Measurements from ENCODE around the gene PSMA6.
"Not testable (repeated sequence)": the region's sequence is repeated elsewhere in the genome, so short reads cannot be mapped to it uniquely, and the experiment has no call there.

Gene PSMA6

DNA sequence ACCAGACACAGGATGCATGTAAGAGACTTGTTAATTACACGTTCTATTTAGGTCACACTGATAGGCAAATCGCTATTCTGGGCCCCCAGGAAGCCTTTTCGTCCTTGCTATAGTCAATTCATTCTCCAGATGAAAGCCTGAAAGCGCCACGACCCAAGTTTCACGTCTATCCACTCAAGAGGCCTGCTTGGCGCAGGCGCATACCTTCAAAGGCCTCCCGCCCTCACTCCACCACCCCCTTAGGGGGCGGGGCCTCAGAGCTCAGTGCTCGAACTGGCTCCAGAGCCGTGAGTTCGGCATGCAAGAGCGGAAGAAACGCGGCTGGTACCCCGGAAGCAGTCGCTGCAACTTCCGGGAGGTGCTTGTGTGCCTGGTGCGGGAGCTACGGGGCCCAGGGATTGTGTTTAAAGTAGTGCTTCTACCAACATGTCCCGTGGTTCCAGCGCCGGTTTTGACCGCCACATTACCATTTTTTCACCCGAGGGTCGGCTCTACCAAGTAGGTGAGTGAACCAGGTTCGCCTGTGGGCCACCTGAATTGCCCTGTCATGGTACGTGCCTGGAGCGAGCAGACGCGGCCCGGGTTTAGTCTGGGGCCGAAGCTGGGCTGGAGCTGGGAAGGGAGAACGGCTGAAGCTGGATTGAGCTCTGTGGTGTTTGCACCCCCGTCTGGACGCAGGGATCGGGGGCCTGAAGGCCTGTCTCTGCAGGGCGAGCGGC is at the start of gene PSMA6:
TSS of gene PSMA6 (plus strand) at position 332 of the 719 bp plus-strand sequence. CDS start at position 427, 95 bp downstream.
- peak; percentile 99 for DNase-seq

DNA sequence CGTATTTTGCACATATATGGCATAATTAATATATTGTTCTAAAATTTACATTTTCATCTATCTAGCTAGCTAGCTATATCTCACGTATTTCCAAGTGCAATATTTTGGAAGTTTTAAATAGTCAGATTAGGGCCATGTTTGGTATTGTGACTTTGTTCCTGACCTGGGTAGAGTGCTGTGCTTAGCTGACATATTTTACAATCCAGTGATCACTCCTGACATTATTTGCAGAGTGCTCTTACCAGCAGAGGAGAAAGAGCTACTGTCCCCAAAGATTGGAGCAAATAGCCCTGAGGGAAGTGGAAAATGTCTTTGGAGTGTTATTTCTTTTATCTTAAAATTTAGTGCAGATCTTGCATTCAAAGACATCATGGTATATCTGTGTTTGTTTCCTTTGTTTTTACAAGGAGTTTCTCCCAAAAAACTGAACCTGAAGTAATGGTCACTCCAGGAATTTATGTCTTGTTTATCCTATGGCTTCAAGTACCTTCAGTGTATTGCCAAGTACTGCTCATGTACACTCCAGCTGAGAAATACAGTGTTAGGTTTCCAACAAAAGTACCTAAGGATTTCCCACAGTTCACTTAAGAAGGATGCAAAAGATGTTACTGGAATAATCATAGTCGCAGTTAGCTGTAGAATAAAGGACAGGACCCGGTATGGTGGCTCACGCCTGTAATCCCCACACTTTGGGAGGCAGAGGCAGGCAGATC is 49.4 kb upstream of the PSMA6 start:
- DNase-seq, result no peak

GRCh38 chr14:35243956-35244355 is 48.2 kb upstream of the PSMA6 start:
- DNase-seq, result no peak

- DNase-seq, result no peak
Measured at GRCh38 chr14:35244542-35244941, 47.6 kb upstream of the PSMA6 start.

DNA sequence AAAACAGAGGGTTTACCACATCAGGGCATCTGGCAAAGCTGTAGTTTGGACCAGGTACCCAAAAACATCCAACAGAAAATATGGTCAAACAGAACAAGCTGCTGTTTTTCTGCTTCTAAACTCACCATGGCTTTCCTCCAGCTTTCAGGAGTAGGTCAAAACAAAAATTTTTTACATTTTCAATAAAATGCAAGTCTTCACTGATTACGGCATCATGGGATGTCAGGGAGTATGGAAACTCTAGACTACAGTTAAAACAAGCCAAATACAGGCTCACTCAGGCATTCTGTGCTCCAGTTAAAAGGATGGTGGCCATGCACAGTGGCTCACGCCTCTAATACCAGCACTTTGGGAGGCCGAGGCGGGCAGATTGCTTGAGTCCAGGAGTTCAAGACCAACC is 47.1 kb upstream of the PSMA6 start:
- no peak for DNase-seq

GRCh38 chr14:35247777-35248475 is 44.3 kb upstream of the PSMA6 start:
- no peak for DNase-seq

DNA sequence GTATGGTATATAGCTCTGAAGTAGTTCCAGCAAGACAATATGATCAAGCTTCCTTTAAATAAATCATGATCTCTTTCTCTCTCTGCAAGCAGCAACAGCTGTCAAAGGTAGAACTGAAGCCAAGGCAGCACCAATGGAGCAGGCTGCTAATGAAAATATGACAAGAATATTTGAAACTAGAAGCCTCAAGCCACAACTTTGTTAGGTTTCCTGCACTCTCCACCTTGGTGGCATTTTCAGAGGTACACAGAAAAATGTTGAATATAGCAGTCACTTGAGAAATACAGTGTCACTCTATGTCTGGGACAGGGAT is 43.8 kb upstream of the PSMA6 start:
- no peak for DNase-seq

DNA sequence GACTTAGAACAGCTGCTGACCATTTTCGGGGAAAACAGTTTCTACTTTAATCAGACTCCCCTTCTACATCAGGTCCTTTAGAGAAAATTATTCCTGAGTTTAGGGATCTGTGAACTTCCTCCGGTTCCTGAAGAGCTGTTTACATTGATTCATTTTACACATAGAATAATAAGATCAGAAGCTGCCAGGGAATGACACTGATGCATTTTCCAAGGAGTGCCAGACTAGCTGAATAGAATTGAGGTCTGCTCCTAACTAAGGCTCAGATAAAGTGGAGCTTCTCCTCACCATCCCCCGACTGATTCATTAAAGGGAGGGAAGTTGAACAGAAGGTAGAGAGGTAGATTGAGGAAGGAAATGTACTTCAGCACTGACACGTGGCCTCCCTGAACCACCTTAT is 41.9 kb upstream of the PSMA6 start:
- no peak for DNase-seq

DNA sequence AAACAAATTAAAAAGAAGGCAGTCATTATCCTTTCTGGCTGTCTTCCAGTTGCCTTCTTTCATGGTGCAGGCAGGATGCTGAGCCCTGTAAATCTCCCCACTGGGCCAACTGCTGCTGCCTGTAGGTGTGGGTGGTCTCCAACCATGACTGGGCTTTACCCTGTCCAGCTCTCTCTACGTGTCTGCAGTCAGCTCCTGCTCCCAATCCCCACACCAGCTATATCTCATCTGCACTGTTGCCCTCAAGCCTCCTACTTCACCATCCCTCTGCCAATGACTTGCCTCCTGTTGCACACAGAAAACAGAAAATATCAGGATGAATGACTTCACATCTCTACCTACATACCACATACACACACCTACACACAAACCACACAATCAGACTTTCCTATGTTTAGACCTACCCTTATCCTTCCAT is 39.7 kb upstream of the PSMA6 start:
- no peak for DNase-seq

GRCh38 chr14:35253056-35253455 is 39.1 kb upstream of the PSMA6 start:
- DNase-seq, result not testable (repeated sequence)

GRCh38 chr14:35254034-35254622 is 38.1 kb upstream of the PSMA6 start:
- not testable (repeated sequence) for DNase-seq

- DNase-seq, result no peak
Measured at GRCh38 chr14:35254736-35255135, 37.4 kb upstream of the PSMA6 start.

DNA sequence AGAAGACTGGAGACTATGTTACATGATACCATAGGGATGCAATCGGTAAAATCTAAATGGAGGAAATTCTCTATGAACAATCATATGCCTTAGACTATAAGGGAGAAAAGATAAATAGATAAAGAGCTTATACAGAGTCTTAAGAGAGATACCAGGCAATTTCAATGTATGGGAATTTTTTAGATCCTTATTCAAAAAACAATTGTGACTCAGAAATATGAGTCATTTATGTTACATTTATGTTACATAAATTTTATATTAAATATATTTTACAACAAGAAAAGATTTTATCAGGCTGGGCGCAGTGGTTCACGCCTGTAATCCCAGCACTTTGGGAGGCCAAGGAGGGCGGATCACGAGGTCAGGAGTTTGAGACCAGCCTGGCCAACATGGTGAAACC is 36.5 kb upstream of the PSMA6 start:
- no peak for DNase-seq

DNA sequence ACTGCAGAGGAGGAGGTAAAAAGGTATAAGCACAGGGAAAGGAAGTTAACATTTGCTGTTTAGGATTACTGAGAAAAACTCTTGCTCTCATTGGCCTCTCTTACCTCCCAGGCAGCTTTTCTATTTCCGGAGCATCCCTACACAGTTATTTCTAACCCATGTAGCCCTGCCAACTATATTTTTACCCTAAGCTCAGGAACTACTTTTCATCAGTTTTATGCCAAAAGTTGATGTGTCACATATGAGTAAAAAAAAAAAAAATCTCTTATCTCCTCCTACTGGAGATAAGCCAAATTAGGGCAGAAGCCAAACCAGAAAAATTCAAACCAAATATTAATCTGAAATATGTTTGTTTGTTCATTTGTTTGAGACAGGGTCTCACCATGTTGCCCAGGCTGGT is 34.4 kb upstream of the PSMA6 start:
- DNase-seq, result no peak

DNA sequence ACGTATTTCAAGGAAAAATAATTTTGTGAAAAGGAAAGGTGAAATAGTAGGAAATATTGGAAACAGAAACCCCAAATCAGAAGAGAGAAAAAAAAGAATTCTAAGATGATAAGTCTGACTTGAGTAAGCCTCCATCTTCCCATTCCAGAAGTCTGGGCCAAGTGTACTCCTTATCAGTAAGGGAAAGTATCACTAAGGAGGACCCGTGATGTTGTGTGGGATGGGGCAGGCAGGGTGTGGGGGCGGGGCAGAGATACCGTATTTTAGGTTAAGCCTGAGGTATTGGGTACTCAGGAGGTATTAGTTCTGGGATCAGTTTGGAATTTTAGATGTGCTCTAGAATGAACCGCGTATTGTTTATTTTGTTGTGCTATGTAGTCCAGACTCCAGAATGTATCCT is 33.8 kb upstream of the PSMA6 start:
- no peak for DNase-seq

DNA sequence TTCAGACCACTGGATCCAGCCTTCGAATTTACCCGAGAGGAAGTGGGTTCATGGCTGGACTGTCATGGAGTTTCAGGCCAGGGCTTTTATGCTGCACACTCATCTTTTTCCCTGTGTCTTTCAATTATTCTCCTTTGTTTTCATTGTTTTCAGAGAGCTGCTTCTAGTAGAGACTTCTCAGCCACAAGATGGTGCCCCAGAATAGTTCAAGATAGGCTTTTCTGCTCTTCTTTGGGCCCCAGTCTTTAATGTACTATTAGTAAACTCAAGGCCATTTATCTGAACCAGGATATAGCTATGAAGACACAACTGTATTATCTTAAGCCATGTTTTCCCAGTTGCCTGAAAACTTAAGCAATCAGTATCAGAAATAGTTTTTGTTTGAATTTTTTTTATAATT is 30.4 kb upstream of the PSMA6 start:
- no peak for DNase-seq

- no peak for DNase-seq
Measured at GRCh38 chr14:35262436-35262835, 29.7 kb upstream of the PSMA6 start.

GRCh38 chr14:35268946-35269345 is 23.2 kb upstream of the PSMA6 start:
- no peak for DNase-seq

DNA sequence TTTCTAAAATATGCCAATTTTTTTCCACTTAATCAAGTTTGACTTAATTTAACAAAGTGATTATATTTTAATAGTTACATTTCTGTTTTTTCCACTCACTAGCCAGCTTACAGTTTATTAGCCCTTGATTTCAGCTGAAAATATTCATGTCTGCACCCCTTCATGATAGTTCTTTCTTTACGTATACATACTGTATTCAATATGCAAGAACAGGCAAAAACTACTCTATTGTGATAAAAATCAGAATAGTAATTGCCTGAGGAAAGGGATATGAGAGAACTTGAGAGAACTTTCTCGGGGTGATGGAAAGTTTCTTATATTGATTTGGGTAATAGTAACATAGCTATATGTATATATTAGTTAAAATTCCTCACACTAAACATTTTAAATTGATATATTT is 17.4 kb upstream of the PSMA6 start:
- DNase-seq, result no peak

DNA sequence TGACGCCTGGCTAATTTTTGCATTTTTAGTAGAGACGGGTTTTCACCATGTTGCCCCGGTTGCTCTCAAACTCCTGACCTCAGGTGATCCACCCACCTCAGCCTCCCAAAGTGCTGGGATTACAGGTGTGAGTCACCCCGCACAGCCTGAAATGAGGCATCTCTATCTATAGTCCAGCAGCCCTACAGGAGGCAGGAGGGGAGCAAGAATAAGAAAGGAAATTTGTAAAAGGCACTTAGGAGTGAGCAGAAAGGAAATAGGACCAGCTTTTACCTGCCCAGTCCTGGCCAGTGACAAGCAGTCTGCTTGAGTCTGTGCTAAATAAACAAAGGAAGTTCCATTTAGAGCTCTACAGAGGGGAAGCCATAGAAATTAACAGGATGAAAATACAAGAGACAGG is 15.0 kb upstream of the PSMA6 start:
- DNase-seq, result peak; percentile 2

DNA sequence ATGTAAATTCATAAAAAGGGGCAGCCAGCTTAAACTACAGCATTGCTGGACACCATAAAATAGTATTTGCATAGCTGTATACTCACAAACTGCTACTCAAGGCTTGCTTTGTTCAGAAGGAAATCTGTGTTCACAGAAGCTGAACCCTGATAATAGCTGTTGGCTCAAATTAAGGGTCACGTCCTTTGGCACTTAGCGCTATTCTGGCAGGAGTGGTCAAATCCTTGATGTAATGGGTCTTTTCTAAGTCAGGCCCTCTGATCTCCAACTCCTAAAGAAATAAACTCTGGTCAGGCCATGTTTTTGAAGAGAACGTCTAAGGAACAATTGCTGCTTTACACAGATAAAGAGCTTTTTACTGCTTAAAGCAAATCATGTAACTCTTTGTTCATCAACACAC is 12.8 kb upstream of the PSMA6 start:
- no peak for DNase-seq

DNA sequence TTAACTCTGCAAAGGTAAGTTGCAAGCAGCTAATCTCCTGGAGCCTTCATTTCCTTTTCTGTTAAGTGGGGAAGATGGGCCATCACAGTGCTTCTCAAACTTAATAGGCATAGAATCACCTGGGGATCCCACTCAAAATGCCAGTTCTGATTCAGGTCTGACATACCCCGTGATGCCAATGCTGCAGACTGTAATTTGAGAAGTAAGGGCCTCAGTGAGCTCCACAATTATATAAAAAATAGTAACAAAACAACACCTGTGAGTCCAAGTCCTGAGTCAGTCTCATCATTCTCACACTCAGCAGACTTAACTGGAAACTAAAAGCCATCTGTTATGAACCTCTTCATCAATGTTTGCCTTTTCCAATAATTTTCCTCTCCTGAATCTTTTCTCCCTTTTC is 10.8 kb upstream of the PSMA6 start:
- DNase-seq, result no peak

DNA sequence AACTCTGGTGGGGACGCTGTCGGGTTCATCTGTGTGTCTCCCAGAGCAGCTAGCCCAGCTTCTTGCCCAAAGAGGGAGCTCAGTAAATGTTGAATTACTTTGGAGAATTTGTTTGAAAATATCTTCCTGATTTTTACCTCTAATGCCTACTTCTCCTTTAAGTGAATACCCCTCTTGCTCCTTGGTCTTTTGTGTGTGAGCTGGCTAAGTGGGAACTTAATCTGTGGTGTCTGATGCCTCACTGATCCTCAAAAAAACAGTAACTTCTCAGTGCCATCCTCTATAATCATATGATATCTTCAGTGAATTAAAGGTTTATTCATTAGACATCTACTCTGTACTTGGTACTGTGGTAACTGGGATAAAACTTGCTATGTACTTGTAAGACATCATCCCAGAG is 7.7 kb upstream of the PSMA6 start:
- DNase-seq, result no peak

Measured in NCI-H774 (cell line).